Dendritic cell treated with granulocyte-macrophage colony-stimulating factor and Interleukin-4, amounts not matched to agents 40 ng/mL and 50 ng/mL, for 4 days (primary cell): ENCODE data around the gene MEN1.

Experiments
- H3K27ac Mint-ChIP-seq: one replicate; pipeline ENCODE4 v1.8.0; 2022; ENCODE audit warnings: mild to moderate bottlenecking, mixed read lengths
- H3K27me3 Mint-ChIP-seq: one replicate; pipeline ENCODE4 v1.8.0; 2022; ENCODE audit warnings: mild to moderate bottlenecking, mixed read lengths
- H3K36me3 Mint-ChIP-seq: one replicate; pipeline ENCODE4 v1.8.0; 2022; ENCODE audit warnings: low read depth, mixed read lengths
- H3K4me1 Mint-ChIP-seq: one replicate; pipeline ENCODE4 v1.8.0; 2022; ENCODE audit warnings: low read depth, mixed read lengths
- H3K4me3 Mint-ChIP-seq: one replicate; pipeline ENCODE4 v1.8.0; 2022; ENCODE audit warnings: mild to moderate bottlenecking, moderate library complexity, mixed read lengths
- H3K9me3 Mint-ChIP-seq: one replicate; pipeline ENCODE4 v1.8.0; 2022; ENCODE audit warnings: mixed read lengths
- intact Hi-C: fragments of 100-400 bp; cut with micrococcal nuclease; formaldehyde crosslinking; loops from one replicate; pipeline ENCODE4 v1.15.0; 2022

The MEN1 gene

GRCh38 chr11:64778473-64779298, 31.7 kb downstream of the MEN1 start, which contains the start of gene SF1:
TSS of gene SF1 (minus strand) at chr11:64778542. CDS start at chr11:64778392, 150 bp downstream.
- no peaks in the 10 kb centered on the region for H3K27me3 Mint-ChIP-seq
- intact Hi-C loops, result loop anchor here (1.0 to 5.0 kb wide), 2 partner anchors 25 to 36 kb away; partner anchors contain the start of genes MAP4K2 and RASGRP2
- H3K4me1 Mint-ChIP-seq, result peaks cover 34% of the 10 kb centered on the region
- H3K36me3 Mint-ChIP-seq, result peaks cover 44% of the 10 kb centered on the region
- H3K27ac Mint-ChIP-seq, result peak within 1 kb of the TSS; percentile 95
- peak within 1 kb of the TSS; percentile 84 for H3K4me3 Mint-ChIP-seq
- no peaks in the 10 kb centered on the region for H3K9me3 Mint-ChIP-seq

GRCh38 chr11:64778223-64778472, 32.2 kb downstream of the MEN1 start:
- H3K36me3 Mint-ChIP-seq, result peaks cover 49% of the 10 kb centered on the region
- H3K4me1 Mint-ChIP-seq, result peaks cover 39% of the 10 kb centered on the region
- H3K4me3 Mint-ChIP-seq, result peak overlapping the region; percentile 75
- H3K9me3 Mint-ChIP-seq, result no peaks in the 10 kb centered on the region
- peak overlapping the region; percentile 95 for H3K27ac Mint-ChIP-seq
- intact Hi-C loops, result loop anchor here (1.0 to 5.0 kb wide), 2 partner anchors 25 to 36 kb away; partner anchors contain the start of genes MAP4K2 and RASGRP2
- H3K27me3 Mint-ChIP-seq, result no peaks in the 10 kb centered on the region

DNA sequence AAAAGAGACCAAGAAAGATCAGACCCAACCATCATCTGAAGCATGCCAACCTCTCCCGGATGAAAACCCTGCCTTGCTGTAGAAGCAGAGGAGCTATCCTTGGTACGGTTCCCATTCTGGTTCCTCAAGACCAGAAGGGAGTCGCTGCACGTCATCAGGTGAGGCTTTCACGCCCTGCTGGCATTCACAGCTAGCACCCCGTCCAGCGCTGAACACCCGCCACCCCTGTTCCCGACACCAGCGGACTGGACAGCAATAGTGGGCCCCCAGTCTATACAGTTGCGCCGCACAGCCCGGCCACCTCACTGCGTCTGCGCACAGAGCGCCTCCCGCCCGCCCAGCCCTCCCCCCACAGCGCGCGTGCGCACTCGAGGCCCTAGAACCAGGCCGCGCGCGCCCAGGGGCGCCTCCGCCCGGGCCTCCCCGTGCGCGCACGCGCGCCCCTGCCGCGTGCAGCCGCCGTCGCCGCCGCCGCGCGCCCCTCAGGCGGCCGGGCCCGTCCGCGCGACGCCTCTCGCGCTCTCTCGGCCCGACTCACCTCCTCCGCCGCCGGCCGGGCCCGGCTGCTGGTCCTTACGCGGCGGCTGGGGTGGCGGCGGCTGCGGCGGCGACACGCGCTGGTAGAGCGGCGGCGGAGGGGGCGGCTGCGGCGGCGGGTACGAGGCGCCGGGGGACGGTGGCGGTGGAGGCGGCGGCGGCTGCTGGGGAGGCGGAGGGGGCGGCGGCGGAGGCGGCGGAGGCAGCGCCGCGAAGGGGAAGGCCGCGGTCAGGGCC, 32.7 kb downstream of the MEN1 start:
- H3K27me3 Mint-ChIP-seq, result no peaks in the 10 kb centered on the region
- H3K27ac Mint-ChIP-seq, result peak overlapping the region; percentile 95
- no peaks in the 10 kb centered on the region for H3K9me3 Mint-ChIP-seq
- peak overlapping the region; percentile 84 for H3K4me3 Mint-ChIP-seq
- H3K4me1 Mint-ChIP-seq, result peaks cover 45% of the 10 kb centered on the region
- H3K36me3 Mint-ChIP-seq, result peaks cover 55% of the 10 kb centered on the region
- intact Hi-C loops, result loop anchor here (1.0 to 5.0 kb wide), 2 partner anchors 26 to 35 kb away; partner anchors contain the start of genes MAP4K2 and RASGRP2

DNA sequence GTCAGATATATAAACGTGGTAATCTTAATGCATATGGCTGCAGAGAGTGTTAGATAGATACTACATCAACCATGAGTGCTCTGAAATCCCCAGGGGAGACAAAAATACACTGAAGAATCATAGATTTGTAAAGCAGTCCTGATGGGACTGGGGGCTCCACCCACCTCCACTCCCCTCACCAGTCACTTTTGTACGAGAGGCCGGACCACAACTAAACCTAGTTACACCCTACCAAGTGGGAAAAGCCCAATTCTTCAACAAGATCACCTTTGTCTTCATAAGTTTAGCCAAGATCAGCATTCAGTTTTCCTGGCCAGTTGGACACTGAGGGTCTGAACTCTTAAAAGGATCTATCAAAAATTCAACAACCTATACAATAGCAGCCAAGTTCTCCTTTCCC, 33.5 kb downstream of the MEN1 start:
- Mint-ChIP-seq H3K9me3 (no peaks in the 10 kb centered on the region), H3K4me1 (peaks cover 52% of the 10 kb centered on the region), H3K27me3 (no peaks in the 10 kb centered on the region), H3K36me3 (peaks cover 62% of the 10 kb centered on the region), H3K27ac (peak overlapping the region; percentile 81), H3K4me3 (peak overlapping the region; percentile 84)
- intact Hi-C loops, result loop anchor here (5.0 kb wide), 1 partner anchor 35 kb away; the partner anchor contains the start of gene RASGRP2

DNA sequence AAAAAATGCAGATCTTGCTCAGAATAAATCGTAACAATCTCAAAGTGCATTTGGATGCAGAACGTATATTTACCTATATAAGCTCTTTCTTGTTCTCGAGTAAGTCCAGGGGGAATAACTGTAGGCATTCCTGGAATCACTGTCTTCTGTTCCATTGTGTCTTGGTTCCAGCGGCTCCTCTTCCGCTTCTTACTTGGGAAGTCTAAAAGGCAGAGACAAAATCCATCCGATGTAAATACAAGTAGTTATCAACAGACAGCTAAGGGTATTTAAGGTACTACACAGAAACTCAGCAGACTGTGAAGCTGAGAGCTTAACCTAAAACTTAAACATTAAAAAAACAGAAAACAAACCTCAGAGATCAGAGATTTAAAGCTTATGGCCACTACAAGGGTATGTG, 33.9 kb downstream of the MEN1 start:
- intact Hi-C loops, result loop anchor here (5.0 kb wide), 1 partner anchor 34 kb away; the partner anchor contains the start of gene RASGRP2
- Mint-ChIP-seq H3K9me3 (no peaks in the 10 kb centered on the region), H3K4me3 (peak overlapping the region; percentile 84), H3K27ac (peak overlapping the region; percentile 81), H3K4me1 (peaks cover 57% of the 10 kb centered on the region), H3K27me3 (no peaks in the 10 kb centered on the region), H3K36me3 (peaks cover 67% of the 10 kb centered on the region)

DNA sequence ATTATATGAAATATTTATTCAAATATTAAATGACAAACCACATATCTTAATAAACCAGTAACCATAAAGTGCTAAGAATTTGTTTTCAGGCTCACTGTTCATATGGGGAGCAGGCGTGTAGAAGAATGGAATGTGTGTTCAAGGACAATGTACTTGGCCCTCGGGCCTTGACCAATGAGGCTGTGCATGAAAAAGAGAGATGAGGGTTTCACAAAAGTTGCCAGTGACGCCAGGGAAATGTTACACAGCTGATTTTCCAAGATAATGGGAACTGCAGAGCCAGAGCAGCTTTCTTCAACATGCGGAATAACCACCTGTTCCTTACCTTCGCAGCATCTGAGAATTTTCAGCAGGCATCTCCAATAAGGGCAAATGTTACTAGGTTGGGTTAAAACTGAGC, 36.2 kb downstream of the MEN1 start:
- Mint-ChIP-seq H3K4me1 (peaks cover 56% of the 10 kb centered on the region), H3K27me3 (no peaks in the 10 kb centered on the region), H3K9me3 (no peaks in the 10 kb centered on the region), H3K27ac (no peak overlapping the region), H3K36me3 (peaks cover 85% of the 10 kb centered on the region), H3K4me3 (no peak overlapping the region)
- intact Hi-C loops, result no loop called here

DNA sequence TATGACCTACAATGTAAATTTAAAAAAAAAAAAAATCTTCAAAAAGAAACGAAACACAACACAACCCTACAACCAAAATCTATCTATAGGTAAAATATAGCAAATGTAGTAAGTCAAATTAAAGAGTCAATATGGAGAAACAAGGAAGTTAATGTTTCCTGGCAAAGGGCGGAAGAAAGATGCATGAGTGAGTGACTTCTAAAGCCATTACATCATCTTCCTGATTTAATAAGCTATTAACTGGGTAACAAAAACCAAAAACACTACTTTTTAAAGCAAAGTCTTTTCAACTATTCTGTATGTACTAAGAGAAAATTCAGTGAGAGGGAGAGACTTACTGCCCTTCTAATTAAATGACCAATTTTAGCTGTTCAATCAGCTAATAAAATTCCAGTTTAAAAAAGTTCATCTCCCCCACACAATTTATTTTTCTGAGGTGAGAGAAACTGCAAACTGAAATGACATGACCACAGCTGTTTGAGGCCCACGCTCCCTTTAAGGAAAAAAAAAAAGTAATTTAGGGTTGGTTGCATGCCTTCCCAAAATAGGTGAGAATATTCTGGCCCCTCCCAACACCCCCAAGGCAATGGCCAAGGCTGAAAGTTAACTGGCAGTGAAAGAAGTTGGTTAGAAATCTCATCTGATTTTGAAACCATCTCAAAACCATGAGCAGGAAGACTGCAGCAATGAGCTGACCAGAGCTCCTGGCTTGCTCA, 37.9 kb downstream of the MEN1 start:
- Mint-ChIP-seq H3K4me3 (peak overlapping the region; percentile 34), H3K27ac (peak overlapping the region; percentile 73), H3K36me3 (peaks cover 100% of the 10 kb centered on the region), H3K4me1 (peaks cover 69% of the 10 kb centered on the region), H3K9me3 (no peaks in the 10 kb centered on the region), H3K27me3 (no peaks in the 10 kb centered on the region)
- intact Hi-C loops, result no loop called here

- Mint-ChIP-seq H3K27me3 (no peaks in the 10 kb centered on the region), H3K27ac (peak overlapping the region; percentile 73), H3K4me3 (peak overlapping the region; percentile 34), H3K4me1 (peaks cover 66% of the 10 kb centered on the region), H3K36me3 (peaks cover 100% of the 10 kb centered on the region), H3K9me3 (no peaks in the 10 kb centered on the region)
- intact Hi-C loops, result no loop called here
Measured at GRCh38 chr11:64771861-64772260, 38.5 kb downstream of the MEN1 start.

DNA sequence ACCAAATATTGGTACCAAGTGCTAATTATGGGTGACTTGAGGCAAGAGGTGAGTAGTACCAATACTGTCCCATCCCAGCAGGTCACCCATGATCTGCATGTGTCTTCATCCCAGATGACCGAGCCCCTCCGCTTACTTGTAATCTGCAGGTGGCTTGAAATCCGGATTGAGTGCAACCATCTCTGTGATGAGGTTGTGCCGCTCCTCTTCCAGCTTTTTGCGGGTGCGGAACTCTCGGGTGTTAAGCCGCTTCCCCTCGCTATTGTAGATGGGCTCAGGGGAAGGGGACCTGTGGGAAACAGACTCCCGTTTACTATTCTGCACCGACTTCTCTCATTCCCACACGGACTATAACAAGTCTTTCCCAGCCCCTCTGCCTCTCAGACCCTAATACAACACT, 40.2 kb downstream of the MEN1 start:
- intact Hi-C loops, result no loop called here
- H3K4me1 Mint-ChIP-seq, result peaks cover 71% of the 10 kb centered on the region

DNA sequence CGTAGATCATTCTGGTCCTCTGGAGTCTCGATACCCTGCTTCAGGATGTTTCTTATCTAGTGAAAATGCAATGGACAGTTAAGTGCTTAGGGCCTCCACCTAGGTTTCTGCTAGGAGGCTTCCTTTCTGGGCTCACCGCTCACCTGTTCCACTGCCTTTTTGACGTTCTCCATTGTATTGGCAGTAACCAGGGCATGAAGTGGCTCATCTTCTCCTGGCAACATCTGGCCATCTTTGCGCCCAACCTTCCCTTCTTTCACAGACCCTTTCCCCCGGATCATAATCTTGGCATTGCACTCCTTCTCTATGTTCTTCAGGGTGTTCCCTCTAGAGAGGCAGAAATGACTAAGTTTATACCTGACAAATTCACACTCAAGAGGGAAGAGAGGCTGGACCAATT, 41.1 kb downstream of the MEN1 start:
- Mint-ChIP-seq H3K27me3 (no peaks in the 10 kb centered on the region), H3K9me3 (no peaks in the 10 kb centered on the region), H3K36me3 (peaks cover 100% of the 10 kb centered on the region), H3K27ac (no peak overlapping the region), H3K4me1 (peaks cover 74% of the 10 kb centered on the region), H3K4me3 (no peak overlapping the region)
- intact Hi-C loops, result no loop called here

More for the DNA sequence above, 40.2 kb downstream of the MEN1 start:
- H3K27me3 Mint-ChIP-seq, result no peaks in the 10 kb centered on the region
- no peak overlapping the region for H3K27ac Mint-ChIP-seq
- H3K4me3 Mint-ChIP-seq, result no peak overlapping the region
- peaks cover 100% of the 10 kb centered on the region for H3K36me3 Mint-ChIP-seq
- H3K9me3 Mint-ChIP-seq, result no peaks in the 10 kb centered on the region

DNA sequence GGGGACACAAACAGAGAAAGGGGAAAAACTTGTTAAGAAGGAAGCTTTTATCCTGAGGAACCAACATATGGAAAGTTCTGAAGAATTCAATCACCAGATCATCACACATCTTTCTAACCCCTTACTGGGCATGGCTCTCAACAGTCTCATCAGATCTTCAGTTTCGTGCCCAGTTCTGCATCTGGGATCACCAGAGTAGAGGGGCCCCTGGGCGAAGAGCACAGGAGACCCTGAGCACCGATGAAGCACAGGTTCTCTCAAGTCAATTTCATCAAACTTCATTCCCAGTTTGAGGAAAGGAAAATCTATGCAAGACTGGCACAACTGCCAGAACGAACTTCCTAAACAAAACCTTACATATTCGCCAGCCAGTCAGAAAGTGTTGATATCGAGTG, 42.1 kb downstream of the MEN1 start:
- intact Hi-C loops, result no loop called here
- Mint-ChIP-seq H3K4me3 (no peak overlapping the region), H3K36me3 (peaks cover 100% of the 10 kb centered on the region), H3K4me1 (peaks cover 74% of the 10 kb centered on the region), H3K27me3 (no peaks in the 10 kb centered on the region), H3K9me3 (no peaks in the 10 kb centered on the region), H3K27ac (no peak overlapping the region)

DNA sequence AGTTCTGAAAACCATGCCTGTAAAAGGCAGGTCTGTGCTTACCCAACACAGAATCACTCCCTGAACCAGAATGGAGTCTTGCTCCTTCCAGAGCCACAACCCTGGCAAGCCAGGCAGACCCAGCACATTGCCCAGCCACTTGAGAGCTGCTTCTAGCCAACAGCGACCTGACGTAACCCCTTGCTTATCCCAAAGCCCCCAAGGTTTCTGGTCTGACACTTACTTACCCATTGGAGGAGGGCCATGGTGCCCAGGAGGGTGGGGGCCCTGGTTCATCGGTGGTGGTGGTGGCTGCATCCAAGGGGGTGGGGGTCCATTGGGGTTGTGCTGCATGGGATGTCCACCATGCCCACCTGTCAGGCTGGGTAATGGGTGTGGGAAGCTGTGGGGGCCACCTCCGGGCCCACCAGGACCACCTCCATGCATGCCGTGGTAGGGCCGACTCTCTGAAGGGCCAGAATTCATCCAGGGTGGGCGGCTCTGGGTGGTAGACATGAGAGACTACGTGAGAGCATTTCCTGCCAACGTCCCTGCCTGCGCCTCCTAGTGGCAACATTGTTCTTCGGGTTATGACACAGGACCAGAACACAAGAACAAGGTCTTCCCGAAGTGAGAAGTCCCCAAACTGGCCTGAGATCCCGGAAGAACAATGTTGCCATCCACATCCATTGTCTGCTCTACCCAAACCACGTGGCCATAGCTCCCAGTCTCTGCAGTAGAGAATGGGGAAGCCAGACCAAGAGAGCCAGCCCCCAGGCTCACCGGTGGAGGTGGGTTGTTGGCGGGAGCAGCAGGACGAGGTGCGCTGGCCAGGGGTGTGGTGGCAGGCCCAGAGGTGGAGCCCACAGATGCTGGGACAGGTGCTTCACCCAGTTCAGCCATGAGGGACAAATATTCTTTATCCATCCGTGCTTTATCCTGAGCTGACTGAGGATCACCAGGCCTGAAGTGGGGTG, 42.7 kb downstream of the MEN1 start:
- H3K4me3 Mint-ChIP-seq, result no peak overlapping the region
- no peak overlapping the region for H3K27ac Mint-ChIP-seq

GRCh38 chr11:64766881-64767280, 43.5 kb downstream of the MEN1 start:
- Mint-ChIP-seq H3K27ac (peak overlapping the region; percentile 42), H3K4me1 (peaks cover 74% of the 10 kb centered on the region), H3K27me3 (no peaks in the 10 kb centered on the region), H3K36me3 (peaks cover 100% of the 10 kb centered on the region), H3K9me3 (no peaks in the 10 kb centered on the region), H3K4me3 (no peak overlapping the region)
- intact Hi-C loops, result no loop called here

More for the DNA sequence above, 42.7 kb downstream of the MEN1 start:
- peaks cover 74% of the 10 kb centered on the region for H3K4me1 Mint-ChIP-seq
- intact Hi-C loops, result no loop called here
- no peaks in the 10 kb centered on the region for H3K9me3 Mint-ChIP-seq
- H3K27me3 Mint-ChIP-seq, result no peaks in the 10 kb centered on the region
- H3K36me3 Mint-ChIP-seq, result peaks cover 100% of the 10 kb centered on the region
